Endothelial cell of umbilical vein (primary cell): ENCODE measurements around the gene PLEKHA7. TPM values are rescaled to one million over a fixed set of nuclear protein-coding genes. Genes with fewer than 3 reads are reported as not detected.

Experiments
- BruUV-seq: library from RNA; stranded (reverse); fragments of 400-500 nt; replicated peaks from 2 replicates; lab custom pipeline; 2021; lab: Mats Ljungman, UMichigan
- CTCF ChIA-PET: fragments of 300-600, 350-600 bp; sonication (Branson Sonifier 250); formaldehyde crosslinking; loops from one replicate; lab custom pipeline; 2021; ENCODE audit warnings: antibody characterized with exemption, inconsistent platforms; lab: Charles Lee
- POLR2A ChIA-PET: fragments of 300-600, 350-600 bp; sonication (Branson Sonifier 250); formaldehyde crosslinking; loops from one replicate; lab custom pipeline; 2021; ENCODE audit warnings: antibody characterized with exemption, inconsistent platforms; lab: Charles Lee
- DNase-seq: peaks from one replicate; pipeline ENCODE4 v3.0.0-alpha.2; 2011; ENCODE audit warnings: low read depth, low spot score
- FAIRE-seq: peaks from 2 replicates; lab custom pipeline; 2011; peaks lifted over from hg19 to GRCh38; lab: Jason Lieb, UNC
- H2AFZ ChIP-seq: 2 replicates; pipeline ENCODE4 v1.6.0; 2012; ENCODE audit warnings: low read depth, low read length, control low read depth, inconsistent platforms
- H3K27ac ChIP-seq: 2 replicates; pipeline ENCODE4 v1.5.1; 2011; ENCODE audit warnings: low read depth, mild to moderate bottlenecking, control low read depth, low read length, moderate library complexity; ENCODE audit not compliant: insufficient read depth
- H3K27me3 ChIP-seq, 2 experiments: 2 replicates each; pipeline versions ENCODE4 v1.6.0 to v1.6.1; 2011; ENCODE audit warnings: low read length in 2 of 2, mixed read lengths in 1 of 2; ENCODE audit not compliant: control insufficient read depth in 2 of 2, insufficient read depth in 2 of 2
- H3K36me3 ChIP-seq, 2 experiments: 2 replicates in 1 of 2; 3 replicates in 1 of 2; pipeline ENCODE4 v1.5.1; 2011; ENCODE audit warnings: low read length in 2 of 2, mild to moderate bottlenecking in 1 of 2, moderate library complexity in 1 of 2; ENCODE audit not compliant: control insufficient read depth in 2 of 2, insufficient read depth in 2 of 2; ENCODE audit errors: extremely low read depth in 1 of 2
- H3K4me1 ChIP-seq: 3 replicates; pipeline ENCODE4 v1.5.1; 2011; ENCODE audit warnings: mild to moderate bottlenecking, low read length; ENCODE audit not compliant: control insufficient read depth, insufficient read depth; ENCODE audit errors: extremely low read depth
- H3K4me2 ChIP-seq: 2 replicates; pipeline ENCODE4 v1.6.1; 2011; ENCODE audit warnings: low read length, control low read depth, mixed read lengths; ENCODE audit not compliant: insufficient read depth
- H3K4me3 ChIP-seq, 3 experiments: fragments of 200-600 bp in 1 of 3; sonication (generic), shearing (Covaris generic) in 1 of 3; replicated peaks in 1 of 3; 2 replicates each; pipeline ENCODE4 v1.5.1; 2011 to 2016; ENCODE audit warnings: control low read depth in 3 of 3, low read length in 3 of 3, mild to moderate bottlenecking in 2 of 3, inconsistent platforms in 1 of 3, low read depth in 1 of 3, moderate library complexity in 1 of 3; ENCODE audit not compliant: insufficient read depth in 1 of 3
- H3K79me2 ChIP-seq: 2 replicates; pipeline ENCODE4 v1.6.0; 2012; ENCODE audit warnings: low read length, inconsistent platforms; ENCODE audit not compliant: control insufficient read depth, insufficient read depth
- H3K9ac ChIP-seq: replicated peaks from 2 replicates; pipeline ENCODE3; 2011; ENCODE audit warnings: low read length, control low read depth; ENCODE audit not compliant: insufficient read depth; ENCODE audit errors: extremely low read depth
- H3K9me1 ChIP-seq: replicated peaks from 3 replicates; pipeline ENCODE4 v1.6.0; 2011; ENCODE audit warnings: mild to moderate bottlenecking, low read length; ENCODE audit not compliant: control insufficient read depth, insufficient read depth; ENCODE audit errors: extremely low read depth
- H3K9me3 ChIP-seq: replicated peaks from 2 replicates; pipeline ENCODE4 v1.5.1; 2012; ENCODE audit warnings: low read length, inconsistent platforms; ENCODE audit not compliant: control insufficient read depth, insufficient read depth
- H4K20me1 ChIP-seq: replicated peaks from 2 replicates; pipeline ENCODE3; 2011; ENCODE audit warnings: mild to moderate bottlenecking, low read length; ENCODE audit not compliant: control insufficient read depth, insufficient read depth; ENCODE audit errors: extremely low read depth
- CTCF ChIP-seq, 2 donors: IDR thresholded peaks; 1 replicate in 1 of 2; 2 replicates in 1 of 2; pipeline ENCODE4 v1.5.1; 2011; ENCODE audit warnings: low read length in 2 of 2, mild to moderate bottlenecking in 2 of 2, moderate library complexity in 2 of 2, control low read depth in 1 of 2, inconsistent platforms in 1 of 2, low read depth in 1 of 2; ENCODE audit not compliant: insufficient read depth in 1 of 2; ENCODE audit errors: extremely low read depth in 1 of 2
- EZH2 ChIP-seq: IDR thresholded peaks from 2 replicates; pipeline ENCODE4 v1.6.1; 2012; ENCODE audit warnings: borderline replicate concordance, low read depth, mild to moderate bottlenecking, moderate library complexity, low read length, inconsistent platforms; ENCODE audit not compliant: severe bottlenecking
- FOS ChIP-seq: IDR thresholded peaks from 2 replicates; pipeline ENCODE4 v1.6.1; 2011; ENCODE audit warnings: mild to moderate bottlenecking, low read length, moderate library complexity, borderline replicate concordance; ENCODE audit not compliant: insufficient read depth
- GATA2 ChIP-seq: IDR thresholded peaks from 2 replicates; pipeline ENCODE4 v1.7.0; 2011; ENCODE audit warnings: low read depth, mild to moderate bottlenecking, moderate library complexity, mixed read lengths, low read length; ENCODE audit not compliant: insufficient read length, insufficient read depth
- JUN ChIP-seq: IDR thresholded peaks from 2 replicates; pipeline ENCODE4 v1.6.1; 2011; ENCODE audit warnings: borderline replicate concordance, low read depth; ENCODE audit not compliant: insufficient read length, insufficient read depth
- MAX ChIP-seq: IDR thresholded peaks from 2 replicates; pipeline ENCODE4 v1.6.1; 2011; ENCODE audit not compliant: insufficient read depth, insufficient read length
- MYC ChIP-seq: IDR thresholded peaks from one replicate; pipeline ENCODE4 v1.6.1; 2011; ENCODE audit warnings: mild to moderate bottlenecking, low read depth, low read length
- POLR2A ChIP-seq: IDR thresholded peaks from 2 replicates; pipeline ENCODE4 v1.6.1; 2012; ENCODE audit warnings: low read depth, mild to moderate bottlenecking, control low read depth, low read length
- POLR2AphosphoS5 ChIP-seq: IDR thresholded peaks from 2 replicates; pipeline ENCODE4 v1.6.1; 2012; ENCODE audit warnings: low read depth, mild to moderate bottlenecking, control low read depth, low read length, moderate library complexity; ENCODE audit not compliant: insufficient read depth
- dilution Hi-C: fragments of 300-500 bp; cut with MboI; formaldehyde crosslinking; loops from one replicate; pipeline ENCODE4 v1.15.0; 2019; ENCODE audit warnings: low sequenced_read_pairs; ENCODE audit not compliant: extremely low pct_ligation_motif_present
- intact Hi-C: fragments of 100-400 bp; cut with micrococcal nuclease; formaldehyde crosslinking; loops from one replicate; pipeline ENCODE4 v1.10.0; 2022
- polyA plus RNA-seq, 4 experiments: library from polyadenylated mRNA; depleted of rRNA in 3 of 4; stranded (reverse) in 3 of 4; unstranded in 1 of 4; fragments of >200 nt; gene quantifications; 2 replicates each; pipeline versions ENCODE4 v1.2.1 to v1.2.3, GENCODE V29; 2011 to 2012; ENCODE audit warnings: missing spikeins in 1 of 4
- total RNA-seq: library from RNA; stranded (reverse); gene quantifications from 2 replicates; pipeline ENCODE4 v1.2.3, GENCODE V29; 2021

The PLEKHA7 gene
- total and polyA plus RNA-seq, 2 donors (not counting 3 experiments of a cell fraction or from before 2014, with no cell fraction given) = 1.7 to 3.8 TPM

- intact Hi-C loops = no loop called here
- CTCF ChIA-PET = interaction anchor here (0.5 kb wide), 1 partner anchor 19 kb away, joined by 3 read pairs; no protein-coding TSS in a partner anchor
Observed at GRCh38 chr11:16899708-16900303, 114.4 kb downstream of the PLEKHA7 start.

More at GRCh38 chr11:16899708-16900303, 114.4 kb downstream of the PLEKHA7 start:
- Histone ChIP-seq H3K4me2 (no peak overlapping the region), H2AFZ (no peak overlapping the region), H3K4me1 (peaks cover 32% of the 10 kb centered on the region), H3K36me3 (no peaks in the 10 kb centered on the region), H3K4me3 (no peak overlapping the region), H4K20me1 (no peaks in the 10 kb centered on the region), H3K27me3 (peaks cover 0 to 5% of the 10 kb centered on the region in 2 experiments), H3K9me3 (no peaks in the 10 kb centered on the region), H3K9ac (no peak overlapping the region), H3K27ac (no peak overlapping the region), H3K79me2 (no peaks in the 10 kb centered on the region), H3K9me1 (no peaks in the 10 kb centered on the region)
- no peak for TF ChIP-seq EZH2
- TF ChIP-seq CTCF (IDR thresholded peaks at IDR 0.05; ENCODE audit: extremely low read depth in 1 of 2, insufficient read depth in 1 of 2, low read depth in 1 of 2, low read length in 2 of 2) = no peak
- no peak for TF ChIP-seq MYC
- TF ChIP-seq MAX = no peak
- no peak for TF ChIP-seq FOS
- TF ChIP-seq POLR2AphosphoS5 = no peak
- no peak for TF ChIP-seq POLR2A
- no peak for TF ChIP-seq JUN
- no peak for TF ChIP-seq GATA2
- FAIRE-seq (no peak), DNase-seq (no peak)
- dilution Hi-C loops = no loop called here
- POLR2A ChIA-PET = no interaction called here
- BruUV-seq = no TSS peak
